Mucosa of rectum (tissue), 2 donors: Measurements from ENCODE around the gene ADGRA3.
"Not testable (repeated sequence)": the region's sequence is repeated elsewhere in the genome, so short reads cannot be mapped to it uniquely, and the experiment has no call there.

ENCODE experiments used
- H3K27ac ChIP-seq, 2 donors: one replicate each; pipeline ENCODE4 v1.7.0; 2013; ENCODE audit warnings: inconsistent platforms in 2 of 2, low read depth in 2 of 2, low read length in 2 of 2
- H3K27me3 ChIP-seq, 2 donors: one replicate each; pipeline ENCODE4 v1.7.0; 2013; ENCODE audit warnings: low read length in 2 of 2; ENCODE audit not compliant: control insufficient read depth in 2 of 2, insufficient read depth in 2 of 2
- H3K36me3 ChIP-seq, 2 donors: one replicate each; pipeline ENCODE4 v1.7.0; 2013; ENCODE audit warnings: low read length in 2 of 2; ENCODE audit not compliant: control insufficient read depth in 2 of 2, insufficient read depth in 2 of 2
- H3K4me1 ChIP-seq, 2 donors: one replicate each; pipeline ENCODE4 v1.7.0; 2013; ENCODE audit warnings: low read length in 2 of 2, mild to moderate bottlenecking in 1 of 2; ENCODE audit not compliant: control insufficient read depth in 2 of 2, insufficient read depth in 2 of 2
- H3K4me3 ChIP-seq, 2 donors: one replicate each; pipeline ENCODE4 v1.7.0; 2013; ENCODE audit warnings: low read length in 2 of 2
- H3K9ac ChIP-seq, 2 donors: one replicate each; pipeline ENCODE4 v1.7.0; 2013; ENCODE audit warnings: low read length in 2 of 2, low read depth in 1 of 2, mild to moderate bottlenecking in 1 of 2
- H3K9me3 ChIP-seq, 2 donors: one replicate each; pipeline ENCODE4 v1.7.0; 2013; ENCODE audit warnings: low read length in 2 of 2; ENCODE audit not compliant: control insufficient read depth in 2 of 2
- donor health status: healthy.
- donor health status: Normal muscosa, but diverticular disease.

The ADGRA3 gene

DNA sequence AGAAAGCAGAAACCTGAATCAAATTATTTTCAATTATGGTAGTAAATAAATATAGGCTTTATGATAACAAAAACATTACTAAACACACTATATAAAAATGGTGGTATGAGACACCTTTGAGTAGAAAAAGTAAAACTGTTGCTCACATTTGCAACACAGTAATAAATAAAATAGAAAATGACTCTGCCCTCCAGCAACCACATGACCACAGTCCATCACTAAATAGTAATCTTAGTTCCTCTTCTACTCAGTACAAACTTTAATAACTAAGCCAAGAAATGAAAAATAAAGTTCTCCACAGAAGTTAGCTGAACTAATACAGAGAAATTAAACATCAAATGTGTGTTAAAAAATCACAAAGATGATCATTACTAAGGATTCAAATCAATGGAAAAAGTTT lies 108.5 kb downstream of the ADGRA3 start:
- Histone ChIP-seq H3K4me1 (no peaks in the 10 kb centered on the region), H3K27ac (no peak overlapping the region), H3K36me3 (peaks cover 0 to 21% of the 10 kb centered on the region in 2 donors), H3K9me3 (no peaks in the 10 kb centered on the region), H3K9ac (no peak overlapping the region), H3K4me3 (no peak overlapping the region), H3K27me3 (no peaks in the 10 kb centered on the region)

DNA sequence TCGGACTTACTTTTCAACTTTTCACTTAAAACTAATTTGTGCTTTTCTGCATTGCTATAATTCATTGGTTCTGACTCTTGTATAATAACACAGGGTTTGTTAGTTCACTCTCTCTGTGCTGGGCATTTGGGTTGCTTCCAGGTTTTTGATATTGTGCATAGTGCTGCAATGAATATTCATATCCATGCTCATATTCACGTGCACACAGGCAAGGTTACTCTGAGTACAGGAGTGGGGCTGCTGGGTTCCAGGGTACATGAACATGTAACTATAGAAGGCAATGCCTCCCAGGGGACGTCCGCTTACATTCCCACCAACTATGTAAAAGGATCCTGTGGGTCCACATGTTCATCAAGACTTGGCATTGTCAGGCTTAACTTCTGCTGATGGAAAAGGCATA lies 117.2 kb downstream of the ADGRA3 start:
- Histone ChIP-seq H3K4me3 (no peak overlapping the region), H3K27me3 (no peaks in the 10 kb centered on the region), H3K4me1 (no peaks in the 10 kb centered on the region), H3K27ac (no peak overlapping the region), H3K36me3 (peaks cover 16 to 29% of the 10 kb centered on the region in 2 donors), H3K9me3 (no peaks in the 10 kb centered on the region), H3K9ac (no peak overlapping the region)

DNA sequence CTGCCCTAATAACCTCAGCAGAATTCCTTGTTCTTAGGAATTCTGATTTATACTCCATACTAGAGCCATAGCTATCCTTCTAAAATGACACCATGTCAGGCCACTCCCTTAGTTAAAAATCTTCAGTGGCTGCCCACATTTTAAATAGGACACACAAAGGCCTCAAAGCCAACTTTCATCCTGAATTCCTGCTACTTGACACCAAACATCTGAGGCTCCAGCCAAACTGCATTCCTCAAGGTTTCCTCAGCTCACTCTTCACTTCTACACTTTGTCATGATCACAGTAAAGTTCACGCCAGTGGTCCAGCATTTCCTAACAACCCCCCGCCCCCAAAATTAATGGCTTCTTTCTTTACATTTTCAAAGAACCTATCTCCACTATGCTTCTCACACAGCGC lies 124.3 kb downstream of the ADGRA3 start:
- Histone ChIP-seq H3K9ac (no peak overlapping the region), H3K36me3 (peaks cover 16 to 21% of the 10 kb centered on the region in 2 donors), H3K27me3 (no peaks in the 10 kb centered on the region), H3K27ac (no peak overlapping the region), H3K4me3 (no peak overlapping the region), H3K9me3 (no peaks in the 10 kb centered on the region), H3K4me1 (no peaks in the 10 kb centered on the region)

DNA sequence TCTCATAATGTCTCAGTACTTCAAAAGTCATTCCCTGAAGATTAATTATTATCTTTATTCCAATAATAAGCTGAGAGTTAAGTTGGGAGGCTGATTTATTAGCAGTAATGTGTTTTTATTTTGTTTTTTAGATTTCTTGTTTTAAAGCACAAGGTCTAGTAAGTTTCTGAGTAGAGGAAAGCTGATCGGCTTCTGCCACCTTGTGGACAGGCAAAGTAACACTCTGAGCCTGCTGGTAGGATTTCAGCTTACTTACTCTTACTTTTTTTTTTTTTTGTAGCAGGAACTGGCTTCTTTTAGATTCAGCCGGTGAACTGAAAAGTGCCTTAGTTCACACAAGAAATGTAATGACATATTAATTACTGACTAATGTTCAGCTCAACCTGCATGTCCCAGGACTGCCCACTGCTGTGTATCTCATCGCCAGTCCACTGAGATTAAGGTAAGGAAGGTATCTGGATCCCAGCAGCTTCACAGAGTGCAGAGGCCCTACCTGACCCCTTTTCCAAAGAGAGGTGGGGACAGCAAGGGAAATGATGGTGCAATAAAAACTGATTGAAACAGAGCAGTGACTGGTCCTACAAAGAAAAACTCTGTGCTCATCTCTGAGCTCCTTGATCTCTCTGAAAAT lies 126.5 kb downstream of the ADGRA3 start:
- Histone ChIP-seq H3K27me3 (no peaks in the 10 kb centered on the region), H3K4me3 (no peak overlapping the region), H3K27ac (no peak overlapping the region), H3K9ac (no peak overlapping the region), H3K36me3 (peaks cover 17 to 18% of the 10 kb centered on the region in 2 donors), H3K4me1 (no peaks in the 10 kb centered on the region), H3K9me3 (no peaks in the 10 kb centered on the region)

DNA sequence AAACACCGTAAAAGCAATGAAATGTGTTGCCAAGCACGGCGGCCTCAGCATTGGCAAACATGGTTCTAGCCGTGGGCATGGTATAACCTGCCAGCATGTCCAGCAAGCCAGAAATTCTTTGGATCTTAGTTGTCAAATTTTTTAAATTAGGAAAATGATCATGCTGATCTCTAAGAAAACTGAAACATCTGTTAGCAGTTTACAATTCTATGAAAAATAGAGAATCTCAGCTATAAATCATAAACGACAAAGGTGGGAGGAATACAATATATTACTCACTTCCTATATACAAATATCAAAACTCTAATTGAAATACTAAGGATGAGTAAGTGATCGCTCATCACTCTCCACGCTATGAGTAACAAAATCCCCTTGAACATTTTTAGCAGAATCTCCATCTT lies 130.3 kb downstream of the ADGRA3 start:
- no peak overlapping the region for H3K4me3 ChIP-seq
- no peaks in the 10 kb centered on the region for H3K9me3 ChIP-seq
- H3K36me3 ChIP-seq = peaks cover 12 to 18% of the 10 kb centered on the region in 2 donors
- no peak overlapping the region for H3K9ac ChIP-seq
- H3K27me3 ChIP-seq = no peaks in the 10 kb centered on the region
- H3K4me1 ChIP-seq = no peaks in the 10 kb centered on the region
- H3K27ac ChIP-seq = no peak overlapping the region

DNA sequence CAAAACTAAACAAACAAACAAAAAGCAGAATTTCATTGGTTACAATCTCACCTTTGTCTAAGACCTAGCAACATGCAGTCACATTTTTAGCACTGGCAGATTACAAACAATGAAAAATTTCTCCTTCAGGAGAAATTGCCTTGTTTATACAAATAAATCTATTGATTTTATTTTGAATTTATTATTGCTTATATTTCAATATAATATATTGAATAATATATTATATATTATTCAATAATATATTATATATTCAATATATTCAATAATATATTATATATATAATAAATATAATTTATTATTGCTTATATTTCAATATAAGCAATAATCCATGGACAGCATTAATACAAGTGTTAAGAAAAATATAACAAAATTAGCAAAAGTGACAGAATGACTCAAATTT lies 131.7 kb downstream of the ADGRA3 start:
- Histone ChIP-seq H3K27ac (no peak overlapping the region), H3K4me1 (no peaks in the 10 kb centered on the region), H3K4me3 (no peak overlapping the region), H3K9ac (no peak overlapping the region), H3K36me3 (peaks cover 12 to 18% of the 10 kb centered on the region in 2 donors), H3K9me3 (no peaks in the 10 kb centered on the region), H3K27me3 (no peaks in the 10 kb centered on the region)

DNA sequence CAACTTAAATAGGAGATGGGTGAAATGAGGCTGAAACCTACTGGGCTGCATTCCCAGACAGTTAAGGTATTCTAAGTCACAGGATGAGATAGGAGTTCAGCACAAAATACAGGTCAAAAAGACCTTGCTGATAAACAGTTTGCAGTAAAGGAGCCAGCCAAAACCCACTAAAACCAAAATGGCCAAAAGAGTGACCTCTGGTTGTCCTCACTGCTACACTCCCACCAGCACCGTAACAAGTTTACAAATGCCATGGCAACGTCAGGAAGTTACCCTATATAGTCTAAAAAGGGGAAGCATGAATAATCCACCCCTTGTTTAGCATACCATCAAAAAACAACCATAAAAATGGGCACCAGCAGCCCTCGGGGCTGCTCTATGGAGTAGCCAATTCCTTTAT lies 133.7 kb downstream of the ADGRA3 start:
- not testable (repeated sequence) for H3K4me3 ChIP-seq, H3K27ac ChIP-seq, H3K4me1 ChIP-seq, H3K27me3 ChIP-seq, H3K36me3 ChIP-seq, H3K9ac ChIP-seq, H3K9me3 ChIP-seq

DNA sequence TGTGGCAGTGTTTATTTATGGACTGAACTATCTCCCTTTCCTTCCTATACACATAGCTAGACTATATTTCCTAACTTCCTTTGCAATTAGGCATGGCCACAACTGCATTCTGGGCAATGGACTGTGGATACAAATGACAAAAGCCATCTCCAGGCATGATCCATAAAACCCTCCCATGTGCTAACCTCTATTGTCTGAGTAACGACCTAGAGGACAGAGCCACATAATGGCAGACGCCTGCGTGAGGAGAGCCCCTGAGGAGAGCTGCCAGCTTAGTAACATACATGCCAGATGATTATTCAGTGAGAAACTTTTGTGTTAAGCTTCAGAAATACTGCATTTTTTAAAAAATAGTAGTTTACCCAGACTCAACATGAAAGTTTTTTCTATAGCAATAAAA lies 142.9 kb downstream of the ADGRA3 start:
- H3K9ac ChIP-seq = no peak overlapping the region
- no peak overlapping the region for H3K27ac ChIP-seq
- no peaks in the 10 kb centered on the region for H3K4me1 ChIP-seq
- H3K36me3 ChIP-seq = no peaks in the 10 kb centered on the region
- H3K4me3 ChIP-seq = no peak overlapping the region
- no peaks in the 10 kb centered on the region for H3K9me3 ChIP-seq
- H3K27me3 ChIP-seq = no peaks in the 10 kb centered on the region

DNA sequence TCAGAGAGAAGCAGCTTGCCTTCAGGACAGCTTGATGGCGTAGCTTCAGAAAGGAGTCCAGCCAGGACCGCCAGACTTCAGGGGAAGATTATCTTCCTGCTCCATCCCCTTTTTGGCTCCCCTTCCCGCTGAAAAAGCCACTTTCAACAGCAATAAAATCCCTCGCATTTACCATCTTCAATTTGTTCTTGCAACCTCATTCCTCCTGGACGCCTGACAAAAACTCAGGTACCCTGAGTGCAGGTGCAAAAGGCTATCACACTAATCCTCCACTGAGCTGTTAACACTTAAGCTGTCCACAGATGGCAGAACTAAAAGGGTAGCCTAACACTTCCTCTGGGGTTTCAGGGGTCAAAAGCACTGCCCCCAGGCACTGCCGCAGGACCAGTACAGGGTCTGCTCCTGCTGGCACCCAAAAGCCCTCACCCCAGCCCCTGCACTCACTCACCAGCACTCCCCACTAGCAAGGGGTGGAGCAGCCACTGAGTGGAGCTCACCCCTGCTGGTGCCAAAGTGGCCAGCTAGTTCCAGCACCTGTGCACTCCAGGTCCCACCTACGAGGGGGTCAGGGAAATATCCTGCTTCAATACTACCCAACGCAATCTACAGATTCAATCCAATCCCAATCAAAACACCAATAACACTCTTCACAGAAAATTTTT lies 145.8 kb downstream of the ADGRA3 start:
- H3K27ac ChIP-seq = no peak overlapping the region
- H3K9me3 ChIP-seq = no peaks in the 10 kb centered on the region
- H3K27me3 ChIP-seq = no peaks in the 10 kb centered on the region
- no peak overlapping the region for H3K9ac ChIP-seq
- H3K4me3 ChIP-seq = no peak overlapping the region
- H3K4me1 ChIP-seq = no peaks in the 10 kb centered on the region
- H3K36me3 ChIP-seq = no peaks in the 10 kb centered on the region

DNA sequence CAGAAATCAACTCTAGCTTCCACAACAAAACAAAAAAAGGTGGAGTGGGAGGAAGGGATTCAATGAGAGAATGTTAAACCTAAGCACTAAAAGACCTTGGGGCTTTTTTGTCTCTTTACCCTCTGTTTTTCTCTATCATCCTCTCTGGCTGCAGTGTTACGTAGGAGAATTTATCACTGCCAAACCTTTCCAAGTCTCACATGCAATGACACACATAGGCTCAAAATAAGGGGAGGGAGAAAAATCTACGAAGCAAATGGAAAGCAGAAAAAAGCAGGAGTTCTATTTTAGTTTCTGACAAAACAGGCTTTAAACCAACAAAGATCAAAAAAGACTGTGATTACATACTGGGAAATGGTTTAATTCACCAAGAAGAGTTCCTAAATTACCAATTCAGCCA lies 152.1 kb downstream of the ADGRA3 start:
- Histone ChIP-seq H3K9ac (no peak overlapping the region), H3K9me3 (no peaks in the 10 kb centered on the region), H3K27me3 (no peaks in the 10 kb centered on the region), H3K4me1 (no peaks in the 10 kb centered on the region), H3K27ac (no peak overlapping the region), H3K4me3 (no peak overlapping the region), H3K36me3 (no peaks in the 10 kb centered on the region)
